Nephron (organoid): ENCODE results near the gene MYCL.
"Not testable (repeated sequence)": the region's sequence is repeated elsewhere in the genome, so short reads cannot be mapped to it uniquely, and the experiment has no call there.

Source experiments
- H3K27ac Mint-ChIP-seq, 3 experiments: 2 replicates each; pipeline ENCODE4 v1.8.0; 2020; ENCODE audit warnings: mixed read lengths in 3 of 3, mild to moderate bottlenecking in 2 of 3, moderate library complexity in 1 of 3
- H3K27me3 Mint-ChIP-seq: 2 replicates; pipeline ENCODE4 v1.8.0; 2021; ENCODE audit warnings: low read depth, mild to moderate bottlenecking, moderate library complexity, mixed read lengths
- H3K36me3 Mint-ChIP-seq: 2 replicates; pipeline ENCODE4 v1.8.0; 2020; ENCODE audit warnings: low read depth, mixed read lengths
- H3K4me1 Mint-ChIP-seq: 2 replicates; pipeline ENCODE4 v1.8.0; 2020; ENCODE audit warnings: mixed read lengths
- H3K4me3 Mint-ChIP-seq, 3 experiments: 2 replicates each; pipeline ENCODE4 v1.8.0; 2020; ENCODE audit warnings: mild to moderate bottlenecking in 3 of 3, mixed read lengths in 3 of 3, moderate library complexity in 2 of 3
- H3K9me3 Mint-ChIP-seq: 2 replicates; pipeline ENCODE4 v1.8.0; 2020; ENCODE audit warnings: mixed read lengths
- TF ChIP-seq, protein P1 (sequence below), 3 experiments: fragments of 200-600 bp; sonication (generic); IDR thresholded peaks; one replicate each; pipeline ENCODE4 v1.5.0; 2021; ENCODE audit warnings: antibody characterized with exemption in 3 of 3; ENCODE audit not compliant: unreplicated experiment in 3 of 3

The MYCL gene

DNA sequence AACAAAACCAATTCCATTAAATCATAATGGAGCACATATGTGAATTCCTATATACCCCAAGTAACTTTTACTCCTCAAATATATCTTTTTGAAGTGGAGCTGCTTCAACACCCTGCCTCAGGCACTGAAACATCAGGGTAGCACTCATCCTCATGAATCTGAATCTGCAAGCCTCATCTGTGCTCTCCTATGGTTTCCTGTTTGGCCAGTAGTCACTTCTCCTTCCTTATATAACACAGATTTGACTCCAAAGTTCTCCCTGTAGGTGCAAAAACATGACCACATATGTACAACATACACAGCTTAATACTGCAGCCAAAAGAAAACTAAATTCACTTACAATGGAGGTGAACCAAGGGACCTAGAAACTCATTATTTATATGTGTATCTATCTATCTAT lies 25.6 kb downstream of the MYCL start:
- TF ChIP-seq, protein P1, sequence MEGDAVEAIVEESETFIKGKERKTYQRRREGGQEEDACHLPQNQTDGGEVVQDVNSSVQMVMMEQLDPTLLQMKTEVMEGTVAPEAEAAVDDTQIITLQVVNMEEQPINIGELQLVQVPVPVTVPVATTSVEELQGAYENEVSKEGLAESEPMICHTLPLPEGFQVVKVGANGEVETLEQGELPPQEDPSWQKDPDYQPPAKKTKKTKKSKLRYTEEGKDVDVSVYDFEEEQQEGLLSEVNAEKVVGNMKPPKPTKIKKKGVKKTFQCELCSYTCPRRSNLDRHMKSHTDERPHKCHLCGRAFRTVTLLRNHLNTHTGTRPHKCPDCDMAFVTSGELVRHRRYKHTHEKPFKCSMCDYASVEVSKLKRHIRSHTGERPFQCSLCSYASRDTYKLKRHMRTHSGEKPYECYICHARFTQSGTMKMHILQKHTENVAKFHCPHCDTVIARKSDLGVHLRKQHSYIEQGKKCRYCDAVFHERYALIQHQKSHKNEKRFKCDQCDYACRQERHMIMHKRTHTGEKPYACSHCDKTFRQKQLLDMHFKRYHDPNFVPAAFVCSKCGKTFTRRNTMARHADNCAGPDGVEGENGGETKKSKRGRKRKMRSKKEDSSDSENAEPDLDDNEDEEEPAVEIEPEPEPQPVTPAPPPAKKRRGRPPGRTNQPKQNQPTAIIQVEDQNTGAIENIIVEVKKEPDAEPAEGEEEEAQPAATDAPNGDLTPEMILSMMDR (IDR thresholded peaks at IDR 0.05; ENCODE audit: unreplicated experiment in 3 of 3) = no peak
- no peak overlapping the region for H3K27ac Mint-ChIP-seq
- H3K9me3 Mint-ChIP-seq = no peaks in the 10 kb centered on the region
- peaks cover 31% of the 10 kb centered on the region for H3K4me1 Mint-ChIP-seq
- H3K4me3 Mint-ChIP-seq = no peak overlapping the region
- H3K27me3 Mint-ChIP-seq = no peaks in the 10 kb centered on the region
- peaks cover 50% of the 10 kb centered on the region for H3K36me3 Mint-ChIP-seq

DNA sequence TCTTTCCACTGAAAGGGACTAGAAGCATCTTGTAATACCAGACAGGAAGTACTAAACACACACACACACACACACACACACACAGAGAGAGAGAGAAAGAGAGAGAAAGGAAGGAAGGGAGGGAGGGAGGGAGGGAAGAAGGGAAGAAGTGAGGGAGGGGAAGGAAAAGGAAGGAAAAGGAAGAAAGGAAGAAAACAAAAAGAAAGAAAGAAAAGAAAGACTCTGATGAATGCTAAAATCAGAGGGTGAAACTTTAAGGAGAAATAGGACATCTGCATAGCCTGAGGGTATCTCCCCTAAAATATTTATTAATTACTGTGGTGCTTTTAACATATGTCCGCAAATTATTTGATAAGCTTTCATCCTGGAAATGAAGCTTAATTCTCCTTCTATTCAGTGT lies 29.0 kb downstream of the MYCL start:
- TF ChIP-seq, protein P1 (IDR thresholded peaks at IDR 0.05; ENCODE audit: unreplicated experiment in 3 of 3) = no peak
- H3K36me3 Mint-ChIP-seq = peaks cover 78% of the 10 kb centered on the region
- no peak overlapping the region for H3K27ac Mint-ChIP-seq
- H3K27me3 Mint-ChIP-seq = no peaks in the 10 kb centered on the region
- no peak overlapping the region for H3K4me3 Mint-ChIP-seq
- peaks cover 8% of the 10 kb centered on the region for H3K4me1 Mint-ChIP-seq
- no peaks in the 10 kb centered on the region for H3K9me3 Mint-ChIP-seq

DNA sequence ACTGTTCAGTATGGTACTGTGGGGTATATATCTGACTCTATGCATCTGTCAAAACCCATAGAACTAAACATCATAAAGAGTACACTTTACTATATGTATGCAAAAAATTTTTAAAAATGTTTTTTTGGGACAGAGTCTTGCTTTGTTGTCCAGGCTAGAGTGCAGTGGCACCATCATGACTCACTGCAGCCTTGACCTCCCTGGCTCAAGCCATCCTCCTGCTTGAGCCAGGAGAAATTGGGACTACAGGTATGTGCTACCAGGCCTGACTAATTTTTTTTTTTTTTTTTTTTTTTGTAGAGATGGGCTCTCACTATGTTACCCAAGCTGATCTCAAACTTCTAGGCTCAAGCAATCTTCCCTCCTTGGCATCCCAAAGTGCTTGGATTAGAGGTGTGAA lies 29.9 kb downstream of the MYCL start:
- no peak overlapping the region for H3K4me3 Mint-ChIP-seq
- H3K9me3 Mint-ChIP-seq = no peaks in the 10 kb centered on the region
- no peaks in the 10 kb centered on the region for H3K27me3 Mint-ChIP-seq
- H3K4me1 Mint-ChIP-seq = no peaks in the 10 kb centered on the region
- no peak overlapping the region for H3K27ac Mint-ChIP-seq
- TF ChIP-seq, protein P1 (IDR thresholded peaks at IDR 0.05; ENCODE audit: unreplicated experiment in 3 of 3) = no peak
- peaks cover 76% of the 10 kb centered on the region for H3K36me3 Mint-ChIP-seq

DNA sequence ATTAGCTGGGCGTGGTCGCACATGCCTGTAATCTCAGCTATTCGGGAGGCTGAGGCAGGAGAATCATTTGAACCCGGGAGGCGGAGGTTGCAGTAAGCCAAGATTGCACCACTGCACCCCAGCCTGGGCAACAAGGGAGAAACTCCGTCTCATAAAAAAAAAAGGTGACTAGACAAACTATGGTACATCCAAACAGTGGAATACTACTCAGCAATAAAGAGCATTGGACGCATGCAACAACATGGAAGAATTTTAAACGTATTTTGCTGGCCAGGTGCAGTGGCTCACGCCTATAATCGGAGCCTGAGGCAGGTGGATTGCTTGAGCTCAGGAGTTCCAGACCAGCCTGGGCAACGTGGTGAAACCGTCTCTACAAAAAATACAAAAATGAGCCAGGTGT lies 30.7 kb downstream of the MYCL start:
- not testable (repeated sequence) for H3K4me3 Mint-ChIP-seq, H3K9me3 Mint-ChIP-seq, H3K27ac Mint-ChIP-seq, H3K4me1 Mint-ChIP-seq, H3K27me3 Mint-ChIP-seq
- H3K36me3 Mint-ChIP-seq = peaks cover 80% of the 10 kb centered on the region

DNA sequence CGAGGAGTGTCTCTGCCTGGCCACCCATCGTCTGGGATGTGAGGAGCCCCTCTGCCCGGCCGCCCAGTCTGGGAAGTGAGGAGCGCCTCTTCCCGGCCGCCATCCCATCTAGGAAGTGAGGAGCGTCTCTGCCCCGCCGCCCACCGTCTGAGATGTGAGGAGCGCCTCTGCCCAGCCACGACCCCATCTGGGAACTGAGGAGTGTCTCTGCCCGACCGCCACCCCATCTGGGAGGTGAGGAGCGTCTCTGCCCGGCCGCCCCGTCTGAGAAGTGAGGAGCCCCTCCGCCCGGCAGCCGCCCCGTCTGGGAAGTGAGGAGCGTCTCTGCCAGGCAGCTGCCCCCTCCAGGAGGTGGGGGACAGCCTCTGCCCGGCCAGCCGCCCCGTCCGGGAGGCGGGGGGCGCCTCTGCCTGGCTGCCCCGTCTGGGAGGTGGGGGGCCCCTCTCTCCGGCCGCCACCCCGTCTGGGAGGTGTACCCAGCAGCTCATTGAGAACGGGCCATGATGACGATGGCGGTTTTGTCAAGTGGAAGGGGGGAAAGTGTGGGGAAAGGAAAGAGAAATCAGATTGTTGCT lies 32.1 kb downstream of the MYCL start:
- not testable (repeated sequence) for H3K4me1 Mint-ChIP-seq, H3K4me3 Mint-ChIP-seq, H3K27ac Mint-ChIP-seq, H3K27me3 Mint-ChIP-seq, H3K9me3 Mint-ChIP-seq
- peaks cover 78% of the 10 kb centered on the region for H3K36me3 Mint-ChIP-seq

DNA sequence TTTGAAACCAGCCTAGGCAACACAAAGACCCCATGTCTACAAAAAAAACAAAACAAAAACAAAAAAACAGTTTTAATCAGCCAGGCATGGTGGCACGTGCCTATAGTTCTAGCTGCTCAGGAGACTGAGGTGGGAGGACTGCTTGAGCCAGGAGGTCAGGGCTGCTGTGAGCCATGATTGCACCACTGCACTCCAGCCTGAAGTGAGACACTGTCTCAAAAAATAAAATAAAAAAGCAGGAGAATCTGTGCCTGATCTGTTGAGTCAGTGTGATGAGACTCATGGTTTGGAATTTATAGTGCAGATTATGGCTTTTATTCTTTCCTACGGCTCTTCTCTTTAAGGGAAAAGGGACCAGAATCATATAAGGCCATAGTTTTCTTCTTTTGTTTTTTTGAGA lies 35.0 kb downstream of the MYCL start:
- H3K27me3 Mint-ChIP-seq = no peaks in the 10 kb centered on the region
- TF ChIP-seq, protein P1 (IDR thresholded peaks at IDR 0.05; ENCODE audit: unreplicated experiment in 3 of 3) = no peak

DNA sequence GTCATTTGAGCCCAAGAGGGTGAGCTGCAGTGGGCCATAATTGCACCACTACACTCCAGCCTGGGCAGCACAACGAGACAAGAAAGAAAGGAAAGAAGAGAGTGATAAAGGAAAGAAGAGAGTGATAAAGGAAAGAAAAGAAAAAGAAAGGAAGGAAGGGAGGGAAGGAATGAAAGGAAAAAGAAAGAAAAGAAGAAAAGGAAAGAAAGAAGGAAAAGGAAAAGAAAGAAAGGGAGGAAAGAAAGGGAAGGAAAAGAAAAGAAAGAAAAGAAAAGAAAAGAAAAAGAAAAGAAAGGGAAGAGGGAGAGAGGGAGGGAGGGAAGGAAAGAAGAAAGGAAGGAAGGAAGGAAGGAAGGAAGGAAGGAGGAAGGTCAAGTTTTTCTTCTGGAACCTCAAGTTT lies 36.0 kb downstream of the MYCL start:
- no peaks in the 10 kb centered on the region for H3K9me3 Mint-ChIP-seq
- H3K27me3 Mint-ChIP-seq = no peaks in the 10 kb centered on the region
- no peak overlapping the region for H3K27ac Mint-ChIP-seq
- H3K4me3 Mint-ChIP-seq = no peak overlapping the region
- H3K36me3 Mint-ChIP-seq = peaks cover 71% of the 10 kb centered on the region
- no peaks in the 10 kb centered on the region for H3K4me1 Mint-ChIP-seq
- TF ChIP-seq, protein P1 (IDR thresholded peaks at IDR 0.05; ENCODE audit: unreplicated experiment in 3 of 3) = no peak

More for the DNA sequence above, 35.0 kb downstream of the MYCL start:
- Mint-ChIP-seq H3K4me1 (no peaks in the 10 kb centered on the region), H3K36me3 (peaks cover 74% of the 10 kb centered on the region), H3K9me3 (no peaks in the 10 kb centered on the region), H3K4me3 (no peak overlapping the region), H3K27ac (no peak overlapping the region)
